Ovary (tissue), 9 donors: ENCODE results near the gene TMEM247. TPM values are rescaled to one million over a fixed set of nuclear protein-coding genes. Genes with fewer than 3 reads are reported as not detected.
"Not testable (repeated sequence)": the region's sequence is repeated elsewhere in the genome, so short reads cannot be mapped to it uniquely, and the experiment has no call there.

Experiments
- DNase-seq, 5 donors: peaks; one replicate each; pipeline ENCODE4 v3.0.0-alpha.2; 2019 to 2020
- H3K27ac ChIP-seq, 2 donors: fragments of 200-600 bp; one replicate each; pipeline versions ENCODE4 v1.5.1 to v1.8.0; 2019 to 2022
- H3K27me3 ChIP-seq: fragments of 200-600 bp; one replicate; pipeline ENCODE4 v1.8.0; 2022
- H3K36me3 ChIP-seq: fragments of 200-600 bp; sonication (generic); one replicate; pipeline ENCODE4 v1.5.1; 2019
- H3K4me1 ChIP-seq: one replicate; pipeline ENCODE4 v1.8.1; 2013; ENCODE audit warnings: mild to moderate bottlenecking, moderate library complexity; ENCODE audit not compliant: insufficient read depth
- H3K4me3 ChIP-seq: fragments of 200-600 bp; sonication (generic); one replicate; pipeline ENCODE4 v1.5.1; 2017
- H3K9me3 ChIP-seq, 2 donors: fragments of 200-600 bp in 1 of 2; sonication (generic) in 1 of 2; one replicate each; pipeline versions ENCODE4 v1.5.1 to v1.8.1; 2013 to 2019; ENCODE audit warnings: mild to moderate bottlenecking in 1 of 2, moderate library complexity in 1 of 2
- EP300 ChIP-seq: sonication (generic); formaldehyde crosslinking; IDR thresholded peaks from one replicate; pipeline ENCODE4 v1.6.1; 2017; ENCODE audit warnings: antibody characterized with exemption
- POLR2A ChIP-seq: fragments of 450-650 bp; IDR thresholded peaks from one replicate; pipeline ENCODE4 v1.6.1; 2017; ENCODE audit warnings: antibody characterized with exemption, mild to moderate bottlenecking, moderate library complexity
- WGBS, 3 donors: extraction: QIAGEN DNeasy Blood & Tissue Kit in 1 of 3; methylation state at CpG; one replicate each; pipeline versions ENCODE4 v1.1.5 to v1.1.7; 2013 to 2017; 5-methylcytosine and 5-hydroxymethylcytosine counted together
- intact Hi-C, 4 donors: fragments of 100-400 bp; cut with DNase I; formaldehyde crosslinking; loops; one replicate each; pipeline versions ENCODE4 v1.11.0 to v1.15.1; 2022 to 2023
- polyA plus RNA-seq, 2 donors: library from polyadenylated mRNA; stranded (reverse); fragments of 200-250 nt in 1 of 2; fragments of 350-450 nt in 1 of 2; fragmentation: Illumina TruSeq in 1 of 2; extraction: RNeasy Lipid Tissue Mini Kit (QIAGEN cat#74804) in 1 of 2; gene quantifications; one replicate each; pipeline ENCODE4 v1.2.3, GENCODE V29; 2013 to 2014
- total RNA-seq, 7 donors: library from RNA; depleted of rRNA in 2 of 7; stranded (reverse); fragments of >200 nt in 2 of 7; fragmentation: NEBNext Ultra II Directional in 3 of 7; extraction: Animal tissue kit (Norgen Biotek cat#: 25700) in 3 of 7; gene quantifications; one replicate each; pipeline versions ENCODE4 v1.1.0 to v1.2.4, GENCODE V29; 2016 to 2023
- TF ChIP-seq, protein P1 (sequence below), 3 donors: fragments of 450-650 bp in 2 of 3; fragments of 200-600 bp in 1 of 3; IDR thresholded peaks; one replicate each; pipeline versions ENCODE4 v1.5.1 to v1.8.0; 2016 to 2022; ENCODE audit warnings: antibody characterized with exemption in 3 of 3, mild to moderate bottlenecking in 1 of 3
- donor health status: DM: no; HTN: no; CAD: no; lungs with moderate emphysema.
- donor health status: DM: no; HTN: no; CAD: no.
- donor health status: Bipolar disorder and iron deficiency.
- donor health status: DM: yes; HTN: yes; CAD: no.
- donor health status: DM: no; HTN: no; CAD: no.
- donor health status: DM: yes; HTN: yes; CAD: no.

The TMEM247 gene
- total and polyA plus RNA-seq, 9 donors = not detected

GRCh38 chr2:46471019-46471583 lies 8.3 kb upstream of the TMEM247 start:
- H3K27me3 ChIP-seq = no peaks in the 10 kb centered on the region
- H3K4me1 ChIP-seq = no peaks in the 10 kb centered on the region
- no peaks in the 10 kb centered on the region for H3K9me3 ChIP-seq
- WGBS, 3 donors = 83 to 88% (median 84%) methylated on average over 5 of the region's 5 CpGs
- DNase-seq = no peak
- H3K27ac ChIP-seq = no peak overlapping the region
- H3K4me3 ChIP-seq = no peak overlapping the region
- intact Hi-C loops = no loop called here
- TF ChIP-seq, protein P1, sequence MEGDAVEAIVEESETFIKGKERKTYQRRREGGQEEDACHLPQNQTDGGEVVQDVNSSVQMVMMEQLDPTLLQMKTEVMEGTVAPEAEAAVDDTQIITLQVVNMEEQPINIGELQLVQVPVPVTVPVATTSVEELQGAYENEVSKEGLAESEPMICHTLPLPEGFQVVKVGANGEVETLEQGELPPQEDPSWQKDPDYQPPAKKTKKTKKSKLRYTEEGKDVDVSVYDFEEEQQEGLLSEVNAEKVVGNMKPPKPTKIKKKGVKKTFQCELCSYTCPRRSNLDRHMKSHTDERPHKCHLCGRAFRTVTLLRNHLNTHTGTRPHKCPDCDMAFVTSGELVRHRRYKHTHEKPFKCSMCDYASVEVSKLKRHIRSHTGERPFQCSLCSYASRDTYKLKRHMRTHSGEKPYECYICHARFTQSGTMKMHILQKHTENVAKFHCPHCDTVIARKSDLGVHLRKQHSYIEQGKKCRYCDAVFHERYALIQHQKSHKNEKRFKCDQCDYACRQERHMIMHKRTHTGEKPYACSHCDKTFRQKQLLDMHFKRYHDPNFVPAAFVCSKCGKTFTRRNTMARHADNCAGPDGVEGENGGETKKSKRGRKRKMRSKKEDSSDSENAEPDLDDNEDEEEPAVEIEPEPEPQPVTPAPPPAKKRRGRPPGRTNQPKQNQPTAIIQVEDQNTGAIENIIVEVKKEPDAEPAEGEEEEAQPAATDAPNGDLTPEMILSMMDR (IDR thresholded peaks at IDR 0.05) = no peak
- TF ChIP-seq POLR2A (no peak), EP300 (no peak)
- H3K36me3 ChIP-seq = no peaks in the 10 kb centered on the region

- TF ChIP-seq, protein P1 (IDR thresholded peaks at IDR 0.05) = no peak
- TF ChIP-seq POLR2A = no peak
- TF ChIP-seq EP300 = no peak
- Histone ChIP-seq H3K36me3 (no peaks in the 10 kb centered on the region), H3K4me3 (no peak overlapping the region), H3K4me1 (no peaks in the 10 kb centered on the region), H3K27ac (no peak overlapping the region), H3K9me3 (no peaks in the 10 kb centered on the region), H3K27me3 (no peaks in the 10 kb centered on the region)
- 64 to 93% (median 83%) methylated on average over 1 of the region's 1 CpG for WGBS, 3 donors
- no peak for DNase-seq
- intact Hi-C loops = no loop called here
These were observed 7.7 kb upstream of the TMEM247 start for GRCh38 chr2:46471697-46472096.

- H3K36me3 ChIP-seq, H3K9me3 ChIP-seq, H3K27me3 ChIP-seq, H3K4me3 ChIP-seq, intact Hi-C loops, H3K4me1 ChIP-seq, H3K27ac ChIP-seq, DNase-seq: not testable (repeated sequence)
- 97 to 98% (median 98%) methylated on average over 5 of the region's 5 CpGs for WGBS, 3 donors
These were observed 7.2 kb upstream of the TMEM247 start for GRCh38 chr2:46472165-46472564.

DNA sequence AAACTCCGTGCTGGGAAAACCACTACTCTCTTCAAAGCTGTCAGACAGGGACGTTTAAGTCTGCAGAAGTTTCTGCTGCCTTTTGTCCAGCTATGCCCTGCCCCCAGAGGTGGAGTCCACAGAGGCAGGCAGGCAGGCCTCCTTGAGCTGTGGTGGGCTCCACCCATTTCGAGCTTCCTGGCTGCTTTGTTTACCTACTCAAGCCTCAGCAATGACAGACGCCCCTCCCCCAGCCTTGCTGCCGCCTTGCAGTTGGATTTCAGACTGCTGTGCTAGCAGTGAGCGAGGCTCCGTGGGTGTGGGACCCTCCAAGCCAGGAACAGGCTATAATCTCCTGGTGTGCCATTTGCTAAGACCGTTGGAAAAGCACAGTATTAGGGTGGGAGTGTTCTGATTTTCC lies 1.9 kb upstream of the TMEM247 start:
- H3K4me1 ChIP-seq, H3K27ac ChIP-seq, H3K36me3 ChIP-seq, H3K9me3 ChIP-seq, H3K4me3 ChIP-seq, DNase-seq, H3K27me3 ChIP-seq, intact Hi-C loops: not testable (repeated sequence)
- 75 to 78% (median 77%) methylated on average over 8 of the region's 8 CpGs for WGBS, 3 donors

DNA sequence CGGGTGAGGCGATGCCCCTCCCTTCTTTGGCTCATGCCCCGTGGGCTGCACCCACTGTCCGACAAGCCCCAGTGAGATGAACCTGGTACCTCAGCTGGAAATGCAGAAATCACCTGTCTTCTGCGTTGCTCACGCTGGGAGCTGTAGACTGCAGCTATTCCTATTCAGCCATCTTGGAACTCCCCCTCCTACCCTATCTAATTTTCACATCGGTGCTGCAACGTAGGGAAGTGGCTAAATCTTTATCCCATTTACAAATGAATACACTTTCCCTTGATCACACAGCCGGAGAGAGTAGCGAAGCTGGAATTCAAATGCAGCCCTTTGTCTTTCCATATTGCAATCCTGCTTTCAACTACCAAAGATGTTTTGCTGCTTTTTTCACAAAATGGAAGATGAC lies 1.4 kb upstream of the TMEM247 start:
- Histone ChIP-seq H3K4me1 (no peaks in the 10 kb centered on the region), H3K36me3 (no peaks in the 10 kb centered on the region), H3K27me3 (no peaks in the 10 kb centered on the region), H3K27ac (no peak overlapping the region), H3K9me3 (no peaks in the 10 kb centered on the region), H3K4me3 (no peak overlapping the region)
- 89 to 91% (median 90%) methylated on average over 10 of the region's 10 CpGs for WGBS, 3 donors
- DNase-seq = no peak
- TF ChIP-seq, protein P1 (IDR thresholded peaks at IDR 0.05) = no peak
- no peak for TF ChIP-seq POLR2A
- intact Hi-C loops = no loop called here
